Esophagus squamous epithelium (tissue), 5 donors: ENCODE measurements around the gene C6orf52. TPM values are rescaled to one million over a fixed set of nuclear protein-coding genes. Genes with fewer than 3 reads are reported as not detected.

ENCODE experiments used
- DNase-seq: peaks from one replicate; lab custom pipeline; 2025; lab: John Stamatoyannopoulos, UW
- H3K27ac ChIP-seq, 4 donors: fragments of 200-600 bp; sonication (generic); one replicate each; pipeline ENCODE4 v1.5.1; 2016 to 2019; ENCODE audit warnings: mild to moderate bottlenecking in 1 of 4
- H3K27me3 ChIP-seq, 4 donors: fragments of 200-600 bp; sonication (generic); 1 replicate in 3 of 4; 2 replicates in 1 of 4; pipeline versions ENCODE4 v1.5.1 to v1.6.0; 2017 to 2021; ENCODE audit warnings: antibody characterized with exemption in 1 of 4
- H3K36me3 ChIP-seq, 3 donors: fragments of 200-600 bp; sonication (generic); one replicate each; pipeline ENCODE4 v1.5.1; 2016 to 2019
- H3K4me1 ChIP-seq, 3 donors: fragments of 200-600 bp; sonication (generic); one replicate each; pipeline ENCODE4 v1.5.1; 2017 to 2019
- H3K4me3 ChIP-seq, 4 donors: fragments of 200-600 bp; sonication (generic); 1 replicate in 3 of 4; 2 replicates in 1 of 4; pipeline ENCODE4 v1.5.1; 2016 to 2019; ENCODE audit warnings: mild to moderate bottlenecking in 2 of 4, moderate library complexity in 1 of 4
- H3K9me3 ChIP-seq, 3 donors: fragments of 200-600 bp; sonication (generic); one replicate each; pipeline ENCODE4 v1.5.1; 2016 to 2019
- CTCF ChIP-seq, 6 experiments: fragments of 450-650 bp in 4 of 6; fragments of 200-600 bp in 2 of 6; sonication (generic) in 2 of 6; IDR thresholded peaks; one replicate each; pipeline ENCODE4 v1.5.1; 2016 to 2019; ENCODE audit warnings: antibody characterized with exemption in 6 of 6, mild to moderate bottlenecking in 4 of 6, moderate library complexity in 4 of 6
- POLR2A ChIP-seq, 4 donors: fragments of 450-650 bp; IDR thresholded peaks; one replicate each; pipeline ENCODE4 v1.6.1; 2017; ENCODE audit warnings: antibody characterized with exemption in 4 of 4, mild to moderate bottlenecking in 4 of 4, moderate library complexity in 3 of 4
- WGBS, 2 donors: methylation state at CpG; one replicate each; pipeline ENCODE4 v1.1.5; 2018; 5-methylcytosine and 5-hydroxymethylcytosine counted together
- intact Hi-C: fragments of 100-400 bp; cut with DNase I; formaldehyde crosslinking; loops from one replicate; pipeline ENCODE4 v1.15.0; 2022
- total RNA-seq, 4 donors: library from RNA; depleted of rRNA; stranded (reverse); fragments of >200 nt; gene quantifications; one replicate each; pipeline ENCODE4 v1.1.0, GENCODE V29; 2016
- donor health status: DM: yes; HTN: yes; CAD: no.

The C6orf52 gene
- total RNA-seq, 4 donors from 2014 or later: not detected

- H3K27me3 ChIP-seq: no peaks in the 10 kb centered on the region
- no peak for TF ChIP-seq CTCF (IDR thresholded peaks at IDR 0.05)
- no peak for TF ChIP-seq POLR2A (IDR thresholded peaks at IDR 0.05)
- H3K4me1 ChIP-seq: no peaks in the 10 kb centered on the region
- no peak overlapping the region for H3K4me3 ChIP-seq
- no peak for DNase-seq
- H3K36me3 ChIP-seq: no peaks in the 10 kb centered on the region
- WGBS, 2 donors: 100% methylated on average over 1 of the region's 1 CpG
- intact Hi-C loops: no loop called here
- no peaks in the 10 kb centered on the region for H3K9me3 ChIP-seq
- no peak overlapping the region for H3K27ac ChIP-seq
Measured at GRCh38 chr6:10644225-10644624, 50.2 kb downstream of the C6orf52 start.

GRCh38 chr6:10643201-10643651, 51.2 kb downstream of the C6orf52 start:
- Histone ChIP-seq H3K9me3 (no peaks in the 10 kb centered on the region), H3K4me3 (no peak overlapping the region), H3K27me3 (no peaks in the 10 kb centered on the region), H3K4me1 (no peaks in the 10 kb centered on the region), H3K27ac (no peak overlapping the region), H3K36me3 (no peaks in the 10 kb centered on the region)
- no peak for TF ChIP-seq POLR2A (IDR thresholded peaks at IDR 0.05)
- no peak for TF ChIP-seq CTCF (IDR thresholded peaks at IDR 0.05)
- 72 to 74% methylated on average over 3 of the region's 3 CpGs for WGBS, 2 donors
- intact Hi-C loops: no loop called here
- no peak for DNase-seq

- Histone ChIP-seq H3K27me3 (no peaks in the 10 kb centered on the region), H3K27ac (no peak overlapping the region), H3K4me3 (no peak overlapping the region), H3K4me1 (no peaks in the 10 kb centered on the region), H3K36me3 (no peaks in the 10 kb centered on the region), H3K9me3 (no peaks in the 10 kb centered on the region)
- TF ChIP-seq CTCF (IDR thresholded peaks at IDR 0.05) (no peak), POLR2A (IDR thresholded peaks at IDR 0.05) (no peak)
- intact Hi-C loops: no loop called here
- WGBS, 2 donors: 67 to 81% methylated on average over 3 of the region's 3 CpGs
- DNase-seq: no peak
Measured at GRCh38 chr6:10641528-10641927, 52.9 kb downstream of the C6orf52 start.

- intact Hi-C loops: no loop called here
- no peak for TF ChIP-seq CTCF (IDR thresholded peaks at IDR 0.05)
- TF ChIP-seq POLR2A (IDR thresholded peaks at IDR 0.05): no peak
- Histone ChIP-seq H3K9me3 (no peaks in the 10 kb centered on the region), H3K27me3 (no peaks in the 10 kb centered on the region), H3K36me3 (no peaks in the 10 kb centered on the region), H3K4me1 (no peaks in the 10 kb centered on the region), H3K4me3 (no peak overlapping the region), H3K27ac (no peak overlapping the region)
- WGBS, 2 donors: 97 to 98% methylated on average over 6 to 8 of the region's 8 CpGs
- no peak for DNase-seq
Measured at GRCh38 chr6:10640412-10640811, 54.0 kb downstream of the C6orf52 start.

GRCh38 chr6:10633216-10633615, 61.2 kb downstream of the C6orf52 start:
- TF ChIP-seq POLR2A (IDR thresholded peaks at IDR 0.05) (no peak), CTCF (IDR thresholded peaks at IDR 0.05) (no peak)
- intact Hi-C loops: no loop called here
- no peak for DNase-seq

More at GRCh38 chr6:10633216-10633615, 61.2 kb downstream of the C6orf52 start:
- 76 to 83% methylated on average over 1 of the region's 1 CpG for WGBS, 2 donors
- Histone ChIP-seq H3K36me3 (no peaks in the 10 kb centered on the region), H3K9me3 (no peaks in the 10 kb centered on the region), H3K27me3 (no peaks in the 10 kb centered on the region), H3K27ac (no peak overlapping the region), H3K4me3 (no peak overlapping the region), H3K4me1 (peaks cover 0 to 5% (median 0%) of the 10 kb centered on the region in 3 donors)
